Measurements from ENCODE around the gene COMMD1.

DNA sequence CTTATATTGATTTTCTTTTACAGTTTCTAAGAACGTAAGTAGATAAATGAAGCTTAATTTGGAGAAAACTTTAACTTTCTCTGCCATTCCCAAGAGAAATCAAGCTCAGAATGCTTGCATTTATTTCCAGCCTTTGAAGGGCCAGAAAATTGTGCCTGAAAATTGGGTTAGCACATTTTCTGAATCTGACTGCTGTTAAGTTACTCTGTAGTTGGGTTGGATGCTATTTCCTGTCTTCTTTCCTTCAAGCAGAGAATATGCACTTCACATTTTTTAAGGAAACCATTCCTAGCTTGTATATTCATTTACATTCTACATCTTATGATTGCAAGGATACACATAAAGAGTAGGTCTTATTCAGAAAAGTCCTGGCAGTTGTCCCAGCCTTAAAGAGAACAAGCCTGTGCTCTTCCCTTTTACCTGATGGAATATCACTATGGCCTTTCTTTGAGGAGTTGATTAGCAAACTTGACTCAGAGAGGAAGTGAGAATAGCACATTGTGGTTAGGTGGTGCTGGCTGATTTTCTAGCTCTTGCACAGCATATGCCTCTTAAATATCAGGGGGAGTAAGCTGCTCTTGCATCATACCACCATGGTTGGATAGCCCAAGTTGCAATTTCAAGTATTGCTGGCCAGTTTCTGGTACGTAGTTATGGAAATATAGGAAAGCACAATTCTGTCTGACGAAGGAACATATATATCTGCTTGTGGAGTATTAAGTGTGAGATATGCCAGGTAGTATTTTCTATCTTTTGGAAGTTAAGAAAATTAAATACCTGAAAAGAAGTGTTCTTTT lies 133.7 kb downstream of the COMMD1 start:
- no peak for TF ChIP-seq EZH2 (IDR thresholded peaks at IDR 0.05; ENCODE audit: borderline replicate concordance, low read depth, low read length, poor library complexity, severe bottlenecking)
- TF ChIP-seq, protein P1, sequence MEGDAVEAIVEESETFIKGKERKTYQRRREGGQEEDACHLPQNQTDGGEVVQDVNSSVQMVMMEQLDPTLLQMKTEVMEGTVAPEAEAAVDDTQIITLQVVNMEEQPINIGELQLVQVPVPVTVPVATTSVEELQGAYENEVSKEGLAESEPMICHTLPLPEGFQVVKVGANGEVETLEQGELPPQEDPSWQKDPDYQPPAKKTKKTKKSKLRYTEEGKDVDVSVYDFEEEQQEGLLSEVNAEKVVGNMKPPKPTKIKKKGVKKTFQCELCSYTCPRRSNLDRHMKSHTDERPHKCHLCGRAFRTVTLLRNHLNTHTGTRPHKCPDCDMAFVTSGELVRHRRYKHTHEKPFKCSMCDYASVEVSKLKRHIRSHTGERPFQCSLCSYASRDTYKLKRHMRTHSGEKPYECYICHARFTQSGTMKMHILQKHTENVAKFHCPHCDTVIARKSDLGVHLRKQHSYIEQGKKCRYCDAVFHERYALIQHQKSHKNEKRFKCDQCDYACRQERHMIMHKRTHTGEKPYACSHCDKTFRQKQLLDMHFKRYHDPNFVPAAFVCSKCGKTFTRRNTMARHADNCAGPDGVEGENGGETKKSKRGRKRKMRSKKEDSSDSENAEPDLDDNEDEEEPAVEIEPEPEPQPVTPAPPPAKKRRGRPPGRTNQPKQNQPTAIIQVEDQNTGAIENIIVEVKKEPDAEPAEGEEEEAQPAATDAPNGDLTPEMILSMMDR (conservative IDR thresholded peaks at IDR 0.05; ENCODE audit: low read depth, low read length) = no peak

All from A673 (cell line).